Astrocyte (in vitro differentiated cells and primary cell): ENCODE data around the gene CARM1. TPM values are rescaled to one million over a fixed set of nuclear protein-coding genes. Genes with fewer than 3 reads are reported as not detected.

Experiments
- DNase-seq: peaks from one replicate; pipeline ENCODE4 v3.0.0-alpha.2; 2010; ENCODE audit warnings: low read depth
- FAIRE-seq: peaks from 2 replicates; lab custom pipeline; 2011; peaks lifted over from hg19 to GRCh38; lab: Jason Lieb, UNC
- H2AFZ ChIP-seq: 2 replicates; pipeline ENCODE4 v1.6.0; 2012; ENCODE audit warnings: low read depth, low read length, inconsistent platforms
- H3K27ac ChIP-seq: 2 replicates; pipeline ENCODE4 v1.5.1; 2011; ENCODE audit warnings: low read depth, low read length, inconsistent platforms
- H3K27me3 ChIP-seq: 2 replicates; pipeline ENCODE4 v1.6.0; 2011; ENCODE audit warnings: low read length, inconsistent platforms; ENCODE audit not compliant: insufficient read depth
- H3K36me3 ChIP-seq: 2 replicates; pipeline ENCODE4 v1.5.1; 2011; ENCODE audit warnings: low read length, inconsistent platforms; ENCODE audit not compliant: insufficient read depth
- H3K4me1 ChIP-seq: 2 replicates; pipeline ENCODE4 v1.5.1; 2011; ENCODE audit warnings: low read length, inconsistent platforms; ENCODE audit not compliant: insufficient read depth
- H3K4me2 ChIP-seq: 2 replicates; pipeline ENCODE4 v1.6.0; 2012; ENCODE audit warnings: low read length, inconsistent platforms
- H3K4me3 ChIP-seq: 2 replicates; pipeline ENCODE4 v1.5.1; 2011; ENCODE audit warnings: low read depth, mild to moderate bottlenecking, low read length, inconsistent platforms; ENCODE audit not compliant: insufficient read depth
- H3K79me2 ChIP-seq: 2 replicates; pipeline ENCODE4 v1.6.0; 2012; ENCODE audit warnings: mild to moderate bottlenecking, low read length, inconsistent platforms; ENCODE audit not compliant: insufficient read depth
- H3K9ac ChIP-seq: 2 replicates; pipeline ENCODE4 v1.6.0; 2012; ENCODE audit warnings: mild to moderate bottlenecking, low read length, inconsistent platforms
- H3K9me3 ChIP-seq: 2 replicates; pipeline ENCODE4 v1.5.1; 2012; ENCODE audit warnings: low read depth, mild to moderate bottlenecking, low read length, inconsistent platforms; ENCODE audit not compliant: insufficient read depth
- H4K20me1 ChIP-seq: 2 replicates; pipeline ENCODE4 v1.6.0; 2012; ENCODE audit warnings: low read length, inconsistent platforms; ENCODE audit not compliant: insufficient read depth
- H3K27ac Mint-ChIP-seq: one replicate; pipeline ENCODE4 v1.8.0; 2021; ENCODE audit warnings: mild to moderate bottlenecking, mixed read lengths; ENCODE audit not compliant: unreplicated experiment
- H3K27me3 Mint-ChIP-seq: one replicate; pipeline ENCODE4 v1.8.0; 2021; ENCODE audit warnings: low read depth, mixed read lengths; ENCODE audit not compliant: unreplicated experiment
- H3K36me3 Mint-ChIP-seq: one replicate; pipeline ENCODE4 v1.8.0; 2021; ENCODE audit warnings: low read depth, mixed read lengths; ENCODE audit not compliant: unreplicated experiment
- H3K4me1 Mint-ChIP-seq: one replicate; pipeline ENCODE4 v1.8.0; 2021; ENCODE audit warnings: low read depth, mixed read lengths; ENCODE audit not compliant: unreplicated experiment
- H3K4me3 Mint-ChIP-seq: one replicate; pipeline ENCODE4 v1.8.0; 2021; ENCODE audit warnings: mild to moderate bottlenecking, moderate library complexity, mixed read lengths; ENCODE audit not compliant: unreplicated experiment
- H3K9me3 Mint-ChIP-seq: one replicate; pipeline ENCODE4 v1.8.0; 2021; ENCODE audit warnings: mild to moderate bottlenecking, mixed read lengths; ENCODE audit not compliant: unreplicated experiment
- CTCF ChIP-seq: IDR thresholded peaks from 2 replicates; pipeline ENCODE4 v1.5.1; 2011; ENCODE audit warnings: low read depth, mild to moderate bottlenecking, inconsistent platforms, low read length, moderate library complexity; ENCODE audit not compliant: insufficient read depth
- EZH2 ChIP-seq: IDR thresholded peaks from 2 replicates; pipeline ENCODE4 v1.6.1; 2012; ENCODE audit warnings: mild to moderate bottlenecking, low read length, inconsistent platforms; ENCODE audit not compliant: insufficient read depth
- total RNA-seq: library from RNA; stranded (reverse); gene quantifications from 2 replicates; pipeline ENCODE4 v1.2.1, GENCODE V29; 2021

The CARM1 gene
- total RNA-seq, 1 donor from 2014 or later: 62.6 TPM

- H3K4me3 ChIP-seq: no peak overlapping the region
- H3K27me3 ChIP-seq: no peaks in the 10 kb centered on the region
- no peaks in the 10 kb centered on the region for H3K9me3 ChIP-seq
These were observed 93.5 kb downstream of the CARM1 start for GRCh38 chr19:10964903-10965302.

GRCh38 chr19:10965398-10965797 lies 94.0 kb downstream of the CARM1 start:
- no peak overlapping the region for H3K27ac Mint-ChIP-seq
- H3K4me3 Mint-ChIP-seq: no peak overlapping the region
- H3K4me1 Mint-ChIP-seq: peaks cover 13% of the 10 kb centered on the region
- peaks cover 93% of the 10 kb centered on the region for H3K79me2 ChIP-seq
- no peaks in the 10 kb centered on the region for H3K36me3 ChIP-seq
- peaks cover 77% of the 10 kb centered on the region for H4K20me1 ChIP-seq
- H3K36me3 Mint-ChIP-seq: peaks cover 3% of the 10 kb centered on the region
- no peak overlapping the region for H3K4me2 ChIP-seq
- H3K27ac ChIP-seq: no peak overlapping the region
- DNase-seq (no peak), FAIRE-seq (no peak)
- TF ChIP-seq EZH2: no peak
- TF ChIP-seq CTCF: no peak
- no peaks in the 10 kb centered on the region for H3K9me3 ChIP-seq
- H3K4me1 ChIP-seq: peaks cover 11% of the 10 kb centered on the region
- H3K27me3 Mint-ChIP-seq: no peaks in the 10 kb centered on the region
- H3K27me3 ChIP-seq: no peaks in the 10 kb centered on the region
- no peaks in the 10 kb centered on the region for H3K9me3 Mint-ChIP-seq
- H3K9ac ChIP-seq: no peak overlapping the region
- H2AFZ ChIP-seq: no peak overlapping the region
- H3K4me3 ChIP-seq: no peak overlapping the region

More at GRCh38 chr19:10964903-10965302, 93.5 kb downstream of the CARM1 start:
- no peak overlapping the region for H3K9ac ChIP-seq
- H3K36me3 Mint-ChIP-seq: peaks cover 3% of the 10 kb centered on the region
- H3K27me3 Mint-ChIP-seq: no peaks in the 10 kb centered on the region
- no peak for FAIRE-seq
- H3K4me1 ChIP-seq: peaks cover 16% of the 10 kb centered on the region
- no peak overlapping the region for H3K4me3 Mint-ChIP-seq
- no peak overlapping the region for H3K27ac Mint-ChIP-seq
- H3K36me3 ChIP-seq: no peaks in the 10 kb centered on the region
- H3K27ac ChIP-seq: no peak overlapping the region
- H3K4me1 Mint-ChIP-seq: peaks cover 13% of the 10 kb centered on the region
- TF ChIP-seq EZH2 (no peak), CTCF (no peak)
- H3K9me3 Mint-ChIP-seq: no peaks in the 10 kb centered on the region
- DNase-seq: no peak
- no peak overlapping the region for H2AFZ ChIP-seq
- no peak overlapping the region for H3K4me2 ChIP-seq
- peaks cover 73% of the 10 kb centered on the region for H4K20me1 ChIP-seq
- peaks cover 93% of the 10 kb centered on the region for H3K79me2 ChIP-seq

GRCh38 chr19:10966809-10967208 lies 95.5 kb downstream of the CARM1 start:
- Mint-ChIP-seq H3K4me1 (peaks cover 13% of the 10 kb centered on the region), H3K4me3 (peak overlapping the region; percentile 50), H3K27me3 (no peaks in the 10 kb centered on the region), H3K9me3 (no peaks in the 10 kb centered on the region), H3K36me3 (peaks cover 7% of the 10 kb centered on the region), H3K27ac (no peak overlapping the region)
- DNase-seq (no peak), FAIRE-seq (no peak)
- H3K79me2 ChIP-seq: peaks cover 96% of the 10 kb centered on the region
- TF ChIP-seq EZH2 (no peak), CTCF (no peak)
- no peaks in the 10 kb centered on the region for H3K36me3 ChIP-seq
- H3K4me2 ChIP-seq: no peak overlapping the region
- no peaks in the 10 kb centered on the region for H3K27me3 ChIP-seq
- peaks cover 85% of the 10 kb centered on the region for H4K20me1 ChIP-seq
- no peak overlapping the region for H3K9ac ChIP-seq
- no peak overlapping the region for H2AFZ ChIP-seq
- H3K4me1 ChIP-seq: peaks cover 10% of the 10 kb centered on the region
- no peak overlapping the region for H3K4me3 ChIP-seq
- no peak overlapping the region for H3K27ac ChIP-seq
- no peaks in the 10 kb centered on the region for H3K9me3 ChIP-seq
